SK-N-SH (cell line): ENCODE measurements around the gene RABGAP1L. TPM values are rescaled to one million over a fixed set of nuclear protein-coding genes. Genes with fewer than 3 reads are reported as not detected.
A peak's percentile ranks its signal among the peaks of the same experiment; 100 is the strongest.

Source experiments
- CTCF ChIA-PET: fragments of 300-600, 350-600 bp; formaldehyde crosslinking; extraction: SDS; loops from one replicate; lab custom pipeline; 2021; lab: Yijun Ruan, JAX
- POLR2A ChIA-PET: fragments of 350-600 bp; sonication (Branson Sonifier 250); formaldehyde crosslinking; extraction: SDS; loops from one replicate; lab custom pipeline; 2020; ENCODE audit warnings: antibody characterized with exemption, inconsistent platforms; lab: Yijun Ruan, JAX
- DNase-seq: peaks from one replicate; pipeline ENCODE4 v3.0.0; 2012
- H2AFZ ChIP-seq: fragments of 200-600 bp; sonication (generic); 2 replicates; pipeline ENCODE4 v1.8.1; 2016; ENCODE audit warnings: antibody characterized with exemption, mild to moderate bottlenecking, low read depth
- H3F3A ChIP-seq: fragments of 200-600 bp; sonication (generic); replicated peaks from 2 replicates; pipeline ENCODE3; 2016; ENCODE audit warnings: antibody characterized with exemption, mild to moderate bottlenecking; ENCODE audit not compliant: insufficient read depth
- H3K27ac ChIP-seq, 2 experiments: fragments of 200-500 bp in 1 of 2; fragments of 200-600 bp in 1 of 2; sonication (Bioruptor generic) in 1 of 2; sonication (generic), shearing (Covaris generic) in 1 of 2; 2 replicates each; pipeline versions ENCODE4 v1.5.1 to v1.6.1; 2014 to 2016; ENCODE audit warnings: low read depth in 2 of 2, inconsistent platforms in 1 of 2, low read length in 1 of 2, mild to moderate bottlenecking in 1 of 2, mixed read lengths in 1 of 2
- H3K27me3 ChIP-seq: fragments of 200-600 bp; sonication (generic), shearing (Covaris generic); 2 replicates; pipeline ENCODE4 v1.6.1; 2016; ENCODE audit warnings: mixed run types; ENCODE audit not compliant: insufficient read depth
- H3K36me3 ChIP-seq, 2 experiments: fragments of 200-500 bp in 1 of 2; fragments of 200-600 bp in 1 of 2; sonication (Bioruptor generic) in 1 of 2; sonication (generic) in 1 of 2; replicated peaks in 1 of 2; 2 replicates each; pipeline versions ENCODE3 to v1.5.1; 2014 to 2016; ENCODE audit warnings: low read length in 1 of 2, mild to moderate bottlenecking in 1 of 2; ENCODE audit not compliant: insufficient read depth in 2 of 2, control insufficient read depth in 1 of 2
- H3K4me1 ChIP-seq, 2 experiments: fragments of 200-500 bp in 1 of 2; fragments of 200-600 bp in 1 of 2; sonication (Bioruptor generic) in 1 of 2; sonication (generic), shearing (Covaris generic) in 1 of 2; 2 replicates each; pipeline versions ENCODE4 v1.5.1 to v1.6.1; 2014 to 2016; ENCODE audit warnings: low read depth in 1 of 2, low read length in 1 of 2, mixed run types in 1 of 2; ENCODE audit not compliant: insufficient read depth in 2 of 2, control insufficient read depth in 1 of 2
- H3K4me2 ChIP-seq: fragments of 200-600 bp; sonication (generic), shearing (Covaris generic); 2 replicates; pipeline ENCODE4 v1.6.1; 2017; ENCODE audit warnings: mixed run types
- H3K4me3 ChIP-seq, 2 experiments: fragments of 200-500 bp in 1 of 2; fragments of 200-600 bp in 1 of 2; sonication (Bioruptor generic) in 1 of 2; sonication (generic), shearing (Covaris generic) in 1 of 2; 2 replicates each; pipeline versions ENCODE4 v1.5.1 to v1.8.1; 2014 to 2016; ENCODE audit warnings: low read depth in 2 of 2, inconsistent platforms in 1 of 2, low read length in 1 of 2, mild to moderate bottlenecking in 1 of 2, mixed read lengths in 1 of 2, moderate library complexity in 1 of 2
- H3K79me2 ChIP-seq: fragments of 200-600 bp; sonication (generic); 2 replicates; pipeline ENCODE4 v1.8.1; 2017; ENCODE audit warnings: mild to moderate bottlenecking; ENCODE audit not compliant: insufficient read depth
- H3K9ac ChIP-seq: fragments of 200-600 bp; sonication (generic); 2 replicates; pipeline ENCODE4 v1.6.1; 2017; ENCODE audit warnings: mixed run types
- H3K9me2 ChIP-seq: fragments of 200-600 bp; sonication (generic); 2 replicates; pipeline ENCODE4 v1.6.1; 2017; ENCODE audit warnings: mixed run types
- H3K9me3 ChIP-seq: fragments of 200-600 bp; sonication (generic); 2 replicates; pipeline ENCODE4 v1.6.1; 2017; ENCODE audit warnings: mixed run types, mild to moderate bottlenecking, moderate library complexity
- H4K20me1 ChIP-seq: fragments of 200-600 bp; sonication (generic); 2 replicates; pipeline ENCODE4 v1.6.1; 2017; ENCODE audit warnings: mild to moderate bottlenecking, mixed run types; ENCODE audit not compliant: insufficient read depth
- ELF1 ChIP-seq: IDR thresholded peaks from 2 replicates; pipeline ENCODE4 v1.4.0; 2012
- FOSL2 ChIP-seq: IDR thresholded peaks from 2 replicates; pipeline ENCODE4 v1.4.0; 2012; ENCODE audit warnings: low read depth, mild to moderate bottlenecking, moderate library complexity, borderline replicate concordance
- FOXJ3 ChIP-seq: sonication (generic); formaldehyde crosslinking; IDR thresholded peaks from 2 replicates; pipeline ENCODE4 v1.5.1; 2020; ENCODE audit warnings: mild to moderate bottlenecking, missing genetic modification reagents
- JUND ChIP-seq: IDR thresholded peaks from 2 replicates; pipeline ENCODE4 v1.4.0; 2012
- NFIC ChIP-seq: IDR thresholded peaks from 2 replicates; pipeline ENCODE4 v1.4.0; 2012; ENCODE audit warnings: borderline replicate concordance
- TCF12 ChIP-seq: IDR thresholded peaks from 2 replicates; pipeline ENCODE4 v1.4.0; 2012
- TEAD4 ChIP-seq: IDR thresholded peaks from 2 replicates; pipeline ENCODE4 v1.4.0; 2012; ENCODE audit warnings: mild to moderate bottlenecking, borderline replicate concordance; ENCODE audit not compliant: insufficient read depth
- YY1 ChIP-seq: IDR thresholded peaks from 2 replicates; pipeline ENCODE4 v1.4.0; 2012; ENCODE audit warnings: low read depth, mild to moderate bottlenecking
- WGBS: methylation state at CpG from one replicate; pipeline ENCODE4 v1.1.6; 2017; ENCODE audit warnings: low lambda C conversion rate; 5-methylcytosine and 5-hydroxymethylcytosine counted together
- polyA plus RNA-seq, 3 experiments: library from polyadenylated mRNA; depleted of rRNA; stranded (reverse); fragments of >200 nt; gene quantifications; 2 replicates each; pipeline ENCODE4 v1.2.3, GENCODE V29; 2012
- TF ChIP-seq, protein P1 (sequence below): IDR thresholded peaks from 2 replicates; pipeline ENCODE4 v1.4.0; 2012; ENCODE audit warnings: low read depth, borderline replicate concordance
- TF ChIP-seq, protein P2 (sequence below): IDR thresholded peaks from 2 replicates; pipeline ENCODE4 v1.6.1; 2012; ENCODE audit warnings: mild to moderate bottlenecking, low read depth, low read length, moderate library complexity
- TF ChIP-seq, protein P3 (sequence below): fragments of 150-350 bp; IDR thresholded peaks from 2 replicates; pipeline ENCODE4 v1.6.1; 2016; ENCODE audit warnings: mild to moderate bottlenecking, low read depth, low read length
- TF ChIP-seq, protein P4 (sequence below): IDR thresholded peaks from 2 replicates; pipeline ENCODE4; 2012
- TF ChIP-seq, protein P5 (sequence below): IDR thresholded peaks from 2 replicates; pipeline ENCODE4 v1.4.0; 2012; ENCODE audit warnings: low read depth

RABGAP1L gene
- polyA plus RNA-seq, 1 of the 3 experiments (the other 2 are of a cell fraction) = 7.2 TPM

DNA sequence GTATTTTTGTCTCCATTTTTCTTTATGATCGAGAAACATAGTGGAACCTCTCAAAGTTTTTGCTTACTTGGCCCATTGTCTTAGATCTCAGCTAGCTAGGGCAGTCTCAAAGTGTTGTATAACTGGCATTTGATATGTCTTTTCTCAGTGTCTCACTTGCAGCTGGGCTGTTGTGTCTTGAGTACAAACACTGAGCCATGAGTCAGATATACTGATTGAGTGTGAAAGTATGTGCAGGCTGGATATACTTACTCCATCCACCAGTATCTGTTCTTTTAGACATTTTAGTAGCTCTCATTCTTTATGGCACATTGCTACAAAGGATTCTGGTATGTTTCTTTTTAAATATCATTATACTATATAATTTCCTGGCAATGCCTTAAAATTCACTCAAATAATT lies 274.1 kb downstream of the RABGAP1L start:
- no peaks in the 10 kb centered on the region for H3K79me2 ChIP-seq
- H2AFZ ChIP-seq = no peak overlapping the region
- H3K4me3 ChIP-seq = no peak overlapping the region
- H3K4me1 ChIP-seq = no peaks in the 10 kb centered on the region; a peak in 1 of 4 replicates
- POLR2A ChIA-PET = no interaction called here
- H3F3A ChIP-seq = no peaks in the 10 kb centered on the region
- no peak overlapping the region for H3K27ac ChIP-seq
- H3K9me3 ChIP-seq = no peaks in the 10 kb centered on the region
- H3K9me2 ChIP-seq = no peaks in the 10 kb centered on the region
- peaks cover 0 to 4% of the 10 kb centered on the region in 2 experiments for H3K36me3 ChIP-seq
- CTCF ChIA-PET = no interaction called here
- WGBS = 82% methylated on average over 1 of the region's 1 CpG
- no peak for DNase-seq
- H4K20me1 ChIP-seq = no peaks in the 10 kb centered on the region
- no peak overlapping the region for H3K9ac ChIP-seq
- H3K27me3 ChIP-seq = no peaks in the 10 kb centered on the region
- peak; percentile 30; the same call in 1 of the 2 replicates for TF ChIP-seq FOSL2
- TF ChIP-seq, protein P1, sequence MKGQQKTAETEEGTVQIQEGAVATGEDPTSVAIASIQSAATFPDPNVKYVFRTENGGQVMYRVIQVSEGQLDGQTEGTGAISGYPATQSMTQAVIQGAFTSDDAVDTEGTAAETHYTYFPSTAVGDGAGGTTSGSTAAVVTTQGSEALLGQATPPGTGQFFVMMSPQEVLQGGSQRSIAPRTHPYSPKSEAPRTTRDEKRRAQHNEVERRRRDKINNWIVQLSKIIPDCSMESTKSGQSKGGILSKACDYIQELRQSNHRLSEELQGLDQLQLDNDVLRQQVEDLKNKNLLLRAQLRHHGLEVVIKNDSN = no peak
- TF ChIP-seq JUND = 0 out of 2 replicates have a peak, but pooled peaks have one; percentile 6
- no peak overlapping the region for H3K4me2 ChIP-seq

DNA sequence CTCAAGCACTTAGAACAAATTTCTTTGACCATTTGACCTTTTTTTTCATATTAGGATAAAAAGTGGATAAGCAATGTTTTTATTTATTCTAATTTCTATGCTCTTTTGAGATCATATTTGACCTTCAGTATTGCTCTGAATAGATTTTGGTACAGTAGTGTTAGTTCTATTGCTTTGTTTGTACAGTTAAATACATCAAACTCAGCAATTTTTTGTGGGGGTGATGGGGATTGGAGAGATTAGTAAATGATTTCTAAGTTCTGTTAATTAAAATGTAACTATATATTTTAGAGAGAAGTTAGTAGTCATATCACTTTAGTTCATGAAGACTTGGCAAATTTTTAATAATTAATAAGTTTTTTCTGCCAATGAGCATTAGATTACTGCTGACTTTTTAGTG lies 286.0 kb downstream of the RABGAP1L start:
- no peaks in the 10 kb centered on the region for H3K27me3 ChIP-seq
- no peaks in the 10 kb centered on the region for H4K20me1 ChIP-seq
- H3K27ac ChIP-seq = no peak overlapping the region
- ChIA-PET CTCF (no interaction called here), POLR2A (no interaction called here)
- H3K9ac ChIP-seq = no peak overlapping the region
- no peaks in the 10 kb centered on the region for H3K79me2 ChIP-seq
- H3K9me2 ChIP-seq = no peaks in the 10 kb centered on the region
- DNase-seq = no peak
- H2AFZ ChIP-seq = no peak overlapping the region
- no peaks in the 10 kb centered on the region for H3K36me3 ChIP-seq
- no peak overlapping the region for H3K4me3 ChIP-seq
- TF ChIP-seq YY1 (no peak), FOXJ3 (CRISPR knock-in tag) (no peak), ELF1 (no peak), JUND (no peak), TCF12 (no peak), NFIC (no peak), TEAD4 (no peak), FOSL2 (no peak)
- TF ChIP-seq, protein P2, sequence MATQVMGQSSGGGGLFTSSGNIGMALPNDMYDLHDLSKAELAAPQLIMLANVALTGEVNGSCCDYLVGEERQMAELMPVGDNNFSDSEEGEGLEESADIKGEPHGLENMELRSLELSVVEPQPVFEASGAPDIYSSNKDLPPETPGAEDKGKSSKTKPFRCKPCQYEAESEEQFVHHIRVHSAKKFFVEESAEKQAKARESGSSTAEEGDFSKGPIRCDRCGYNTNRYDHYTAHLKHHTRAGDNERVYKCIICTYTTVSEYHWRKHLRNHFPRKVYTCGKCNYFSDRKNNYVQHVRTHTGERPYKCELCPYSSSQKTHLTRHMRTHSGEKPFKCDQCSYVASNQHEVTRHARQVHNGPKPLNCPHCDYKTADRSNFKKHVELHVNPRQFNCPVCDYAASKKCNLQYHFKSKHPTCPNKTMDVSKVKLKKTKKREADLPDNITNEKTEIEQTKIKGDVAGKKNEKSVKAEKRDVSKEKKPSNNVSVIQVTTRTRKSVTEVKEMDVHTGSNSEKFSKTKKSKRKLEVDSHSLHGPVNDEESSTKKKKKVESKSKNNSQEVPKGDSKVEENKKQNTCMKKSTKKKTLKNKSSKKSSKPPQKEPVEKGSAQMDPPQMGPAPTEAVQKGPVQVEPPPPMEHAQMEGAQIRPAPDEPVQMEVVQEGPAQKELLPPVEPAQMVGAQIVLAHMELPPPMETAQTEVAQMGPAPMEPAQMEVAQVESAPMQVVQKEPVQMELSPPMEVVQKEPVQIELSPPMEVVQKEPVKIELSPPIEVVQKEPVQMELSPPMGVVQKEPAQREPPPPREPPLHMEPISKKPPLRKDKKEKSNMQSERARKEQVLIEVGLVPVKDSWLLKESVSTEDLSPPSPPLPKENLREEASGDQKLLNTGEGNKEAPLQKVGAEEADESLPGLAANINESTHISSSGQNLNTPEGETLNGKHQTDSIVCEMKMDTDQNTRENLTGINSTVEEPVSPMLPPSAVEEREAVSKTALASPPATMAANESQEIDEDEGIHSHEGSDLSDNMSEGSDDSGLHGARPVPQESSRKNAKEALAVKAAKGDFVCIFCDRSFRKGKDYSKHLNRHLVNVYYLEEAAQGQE = no peak
- TF ChIP-seq, protein P3, sequence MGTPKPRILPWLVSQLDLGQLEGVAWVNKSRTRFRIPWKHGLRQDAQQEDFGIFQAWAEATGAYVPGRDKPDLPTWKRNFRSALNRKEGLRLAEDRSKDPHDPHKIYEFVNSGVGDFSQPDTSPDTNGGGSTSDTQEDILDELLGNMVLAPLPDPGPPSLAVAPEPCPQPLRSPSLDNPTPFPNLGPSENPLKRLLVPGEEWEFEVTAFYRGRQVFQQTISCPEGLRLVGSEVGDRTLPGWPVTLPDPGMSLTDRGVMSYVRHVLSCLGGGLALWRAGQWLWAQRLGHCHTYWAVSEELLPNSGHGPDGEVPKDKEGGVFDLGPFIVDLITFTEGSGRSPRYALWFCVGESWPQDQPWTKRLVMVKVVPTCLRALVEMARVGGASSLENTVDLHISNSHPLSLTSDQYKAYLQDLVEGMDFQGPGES = no peak
- TF ChIP-seq, protein P4, sequence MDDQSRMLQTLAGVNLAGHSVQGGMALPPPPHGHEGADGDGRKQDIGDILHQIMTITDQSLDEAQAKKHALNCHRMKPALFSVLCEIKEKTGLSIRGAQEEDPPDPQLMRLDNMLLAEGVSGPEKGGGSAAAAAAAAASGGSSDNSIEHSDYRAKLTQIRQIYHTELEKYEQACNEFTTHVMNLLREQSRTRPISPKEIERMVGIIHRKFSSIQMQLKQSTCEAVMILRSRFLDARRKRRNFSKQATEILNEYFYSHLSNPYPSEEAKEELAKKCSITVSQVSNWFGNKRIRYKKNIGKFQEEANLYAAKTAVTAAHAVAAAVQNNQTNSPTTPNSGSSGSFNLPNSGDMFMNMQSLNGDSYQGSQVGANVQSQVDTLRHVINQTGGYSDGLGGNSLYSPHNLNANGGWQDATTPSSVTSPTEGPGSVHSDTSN = no peak
- TF ChIP-seq, protein P5, sequence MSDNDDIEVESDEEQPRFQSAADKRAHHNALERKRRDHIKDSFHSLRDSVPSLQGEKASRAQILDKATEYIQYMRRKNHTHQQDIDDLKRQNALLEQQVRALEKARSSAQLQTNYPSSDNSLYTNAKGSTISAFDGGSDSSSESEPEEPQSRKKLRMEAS = no peak
- no peaks in the 10 kb centered on the region for H3K9me3 ChIP-seq
- H3K4me2 ChIP-seq = no peak overlapping the region
- no peaks in the 10 kb centered on the region for H3F3A ChIP-seq
- no peaks in the 10 kb centered on the region; a peak in 2 of 4 replicates for H3K4me1 ChIP-seq
